ENCODE results near the gene MAFB.

Gene MAFB

DNA sequence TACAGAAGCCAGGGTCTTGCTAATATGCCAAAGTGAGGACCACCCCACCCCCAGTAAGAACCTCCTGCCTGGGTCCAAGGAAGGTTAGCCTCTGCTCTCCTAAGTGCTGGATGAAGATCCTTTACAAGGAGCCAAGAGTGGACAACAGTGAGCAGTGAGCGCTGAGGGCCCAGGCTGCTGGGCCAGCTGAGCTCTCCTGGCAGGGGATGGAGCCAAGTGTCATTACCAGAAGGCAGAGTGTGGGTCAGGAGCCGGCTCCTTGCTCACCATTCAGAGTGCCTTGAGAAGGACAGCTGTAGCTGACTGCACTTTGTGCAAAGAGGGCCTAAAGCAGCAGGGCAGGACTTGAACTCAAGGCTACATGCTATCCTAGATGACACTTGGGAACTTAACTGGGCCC lies 16.9 kb downstream of the MAFB start:
- CTCF ChIA-PET: interaction anchor here (0.5 kb wide), 1 partner anchor 21 kb away, joined by 3 read pairs; no protein-coding TSS in a partner anchor
- H3K36me3 ChIP-seq (ENCODE audit: control insufficient read depth in 2 of 2, insufficient read depth in 1 of 2, low read length in 2 of 2): no peaks in the 10 kb centered on the region
- H3K27ac ChIP-seq (ENCODE audit: extremely low read depth, low read depth, low read length): no peak overlapping the region
- TF ChIP-seq, protein P1, sequence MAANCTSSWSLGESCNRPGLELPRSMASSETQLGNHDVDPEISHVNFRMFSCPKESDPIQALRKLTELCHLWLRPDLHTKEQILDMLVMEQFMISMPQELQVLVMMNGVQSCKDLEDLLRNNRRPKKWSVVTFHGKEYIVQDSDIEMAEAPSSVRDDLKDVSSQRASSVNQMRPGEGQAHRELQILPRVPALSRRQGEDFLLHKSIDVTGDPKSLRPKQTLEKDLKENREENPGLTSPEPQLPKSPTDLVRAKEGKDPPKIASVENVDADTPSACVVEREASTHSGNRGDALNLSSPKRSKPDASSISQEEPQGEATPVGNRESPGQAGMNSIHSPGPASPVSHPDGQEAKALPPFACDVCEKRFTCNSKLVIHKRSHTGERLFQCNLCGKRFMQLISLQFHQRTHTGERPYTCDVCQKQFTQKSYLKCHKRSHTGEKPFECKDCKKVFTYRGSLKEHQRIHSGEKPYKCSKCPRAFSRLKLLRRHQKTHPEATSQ (tag by site-specific recombination; IDR thresholded peaks at IDR 0.05): no peak
- TF ChIP-seq, protein P2, sequence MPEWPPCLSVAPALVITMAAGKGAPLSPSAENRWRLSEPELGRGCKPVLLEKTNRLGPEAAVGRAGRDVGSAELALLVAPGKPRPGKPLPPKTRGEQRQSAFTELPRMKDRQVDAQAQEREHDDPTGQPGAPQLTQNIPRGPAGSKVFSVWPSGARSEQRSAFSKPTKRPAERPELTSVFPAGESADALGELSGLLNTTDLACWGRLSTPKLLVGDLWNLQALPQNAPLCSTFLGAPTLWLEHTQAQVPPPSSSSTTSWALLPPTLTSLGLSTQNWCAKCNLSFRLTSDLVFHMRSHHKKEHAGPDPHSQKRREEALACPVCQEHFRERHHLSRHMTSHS (tag by site-specific recombination; IDR thresholded peaks at IDR 0.05): no peak
- TF ChIP-seq ZNF37A (tag by site-specific recombination; IDR thresholded peaks at IDR 0.05) (no peak), ZNF292 (tag by site-specific recombination; IDR thresholded peaks at IDR 0.05; ENCODE audit: borderline replicate concordance, low read depth) (no peak), ZNF623 (tag by site-specific recombination; IDR thresholded peaks at IDR 0.05) (no peak), ZNF10 (tag by site-specific recombination; IDR thresholded peaks at IDR 0.05) (no peak), ZNF184 (tag by site-specific recombination; IDR thresholded peaks at IDR 0.05) (no peak), ZNF394 (tag by site-specific recombination; IDR thresholded peaks at IDR 0.05; ENCODE audit: borderline replicate concordance) (no peak), ZNF302 (tag by site-specific recombination; IDR thresholded peaks at IDR 0.05; ENCODE audit: low read depth) (no peak)
- TF ChIP-seq, protein P3, sequence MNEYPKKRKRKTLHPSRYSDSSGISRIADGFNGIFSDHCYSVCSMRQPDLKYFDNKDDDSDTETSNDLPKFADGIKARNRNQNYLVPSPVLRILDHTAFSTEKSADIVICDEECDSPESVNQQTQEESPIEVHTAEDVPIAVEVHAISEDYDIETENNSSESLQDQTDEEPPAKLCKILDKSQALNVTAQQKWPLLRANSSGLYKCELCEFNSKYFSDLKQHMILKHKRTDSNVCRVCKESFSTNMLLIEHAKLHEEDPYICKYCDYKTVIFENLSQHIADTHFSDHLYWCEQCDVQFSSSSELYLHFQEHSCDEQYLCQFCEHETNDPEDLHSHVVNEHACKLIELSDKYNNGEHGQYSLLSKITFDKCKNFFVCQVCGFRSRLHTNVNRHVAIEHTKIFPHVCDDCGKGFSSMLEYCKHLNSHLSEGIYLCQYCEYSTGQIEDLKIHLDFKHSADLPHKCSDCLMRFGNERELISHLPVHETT (tag by site-specific recombination; IDR thresholded peaks at IDR 0.05): no peak
- no peak overlapping the region for H3K4me3 ChIP-seq (ENCODE audit: low read depth, low read length)
- no peaks in the 10 kb centered on the region for H3K4me1 ChIP-seq (ENCODE audit: control insufficient read depth, insufficient read depth, low read length)
- H3K9me3 ChIP-seq (ENCODE audit: control insufficient read depth, insufficient read depth, low read depth, low read length): no peaks in the 10 kb centered on the region
- POLR2A ChIA-PET: interaction anchor here (1.3 kb wide), 1 partner anchor 17 kb away, joined by 4 read pairs; the partner anchor contains the start of gene MAFB

DNA sequence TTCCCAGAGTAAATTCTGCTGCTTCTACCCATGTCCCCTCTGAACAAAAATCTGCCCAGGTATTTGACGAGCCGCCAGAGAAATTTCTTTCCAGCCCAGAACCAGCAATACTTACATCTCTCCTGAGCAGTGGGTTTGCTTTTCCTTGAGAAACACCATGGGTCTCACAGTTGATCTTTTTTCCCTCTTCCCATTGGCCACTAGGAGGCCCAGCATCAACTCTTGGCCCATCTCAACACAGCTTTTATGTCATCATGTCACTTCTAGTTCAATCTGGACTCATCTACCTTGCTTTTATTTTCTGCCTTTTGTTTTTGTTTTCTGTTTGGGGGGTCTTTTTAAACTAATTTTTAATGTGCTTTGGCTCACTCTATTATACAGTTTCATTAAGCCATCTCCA lies 18.8 kb downstream of the MAFB start:
- Histone ChIP-seq H3K27ac (ENCODE audit: extremely low read depth, low read depth, low read length) (no peak overlapping the region), H3K4me3 (ENCODE audit: low read depth, low read length) (no peak overlapping the region), H3K4me1 (ENCODE audit: control insufficient read depth, insufficient read depth, low read length) (no peaks in the 10 kb centered on the region), H3K9me3 (ENCODE audit: control insufficient read depth, insufficient read depth, low read depth, low read length) (no peaks in the 10 kb centered on the region), H3K36me3 (ENCODE audit: control insufficient read depth in 2 of 2, insufficient read depth in 1 of 2, low read length in 2 of 2) (no peaks in the 10 kb centered on the region)
- CTCF ChIA-PET: no interaction called here
- TF ChIP-seq, protein P4, sequence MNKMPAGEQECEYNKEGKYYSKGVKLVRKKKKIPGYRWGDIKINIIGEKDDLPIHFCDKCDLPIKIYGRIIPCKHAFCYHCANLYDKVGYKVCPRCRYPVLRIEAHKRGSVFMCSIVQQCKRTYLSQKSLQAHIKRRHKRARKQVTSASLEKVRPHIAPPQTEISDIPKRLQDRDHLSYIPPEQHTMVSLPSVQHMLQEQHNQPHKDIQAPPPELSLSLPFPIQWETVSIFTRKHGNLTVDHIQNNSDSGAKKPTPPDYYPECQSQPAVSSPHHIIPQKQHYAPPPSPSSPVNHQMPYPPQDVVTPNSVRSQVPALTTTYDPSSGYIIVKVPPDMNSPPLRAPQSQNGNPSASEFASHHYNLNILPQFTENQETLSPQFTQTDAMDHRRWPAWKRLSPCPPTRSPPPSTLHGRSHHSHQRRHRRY (tag by site-specific recombination; IDR thresholded peaks at IDR 0.05): no peak
- TF ChIP-seq ZNF561 (tag by site-specific recombination; IDR thresholded peaks at IDR 0.05; ENCODE audit: borderline replicate concordance): no peak
- no peak for TF ChIP-seq ZNF626 (tag by site-specific recombination; IDR thresholded peaks at IDR 0.05)
- TF ChIP-seq, protein P5, sequence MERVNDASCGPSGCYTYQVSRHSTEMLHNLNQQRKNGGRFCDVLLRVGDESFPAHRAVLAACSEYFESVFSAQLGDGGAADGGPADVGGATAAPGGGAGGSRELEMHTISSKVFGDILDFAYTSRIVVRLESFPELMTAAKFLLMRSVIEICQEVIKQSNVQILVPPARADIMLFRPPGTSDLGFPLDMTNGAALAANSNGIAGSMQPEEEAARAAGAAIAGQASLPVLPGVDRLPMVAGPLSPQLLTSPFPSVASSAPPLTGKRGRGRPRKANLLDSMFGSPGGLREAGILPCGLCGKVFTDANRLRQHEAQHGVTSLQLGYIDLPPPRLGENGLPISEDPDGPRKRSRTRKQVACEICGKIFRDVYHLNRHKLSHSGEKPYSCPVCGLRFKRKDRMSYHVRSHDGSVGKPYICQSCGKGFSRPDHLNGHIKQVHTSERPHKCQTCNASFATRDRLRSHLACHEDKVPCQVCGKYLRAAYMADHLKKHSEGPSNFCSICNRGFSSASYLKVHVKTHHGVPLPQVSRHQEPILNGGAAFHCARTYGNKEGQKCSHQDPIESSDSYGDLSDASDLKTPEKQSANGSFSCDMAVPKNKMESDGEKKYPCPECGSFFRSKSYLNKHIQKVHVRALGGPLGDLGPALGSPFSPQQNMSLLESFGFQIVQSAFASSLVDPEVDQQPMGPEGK (tag by site-specific recombination; IDR thresholded peaks at IDR 0.05): no peak
- no peak for TF ChIP-seq GLI2 (tag by site-specific recombination; IDR thresholded peaks at IDR 0.05; ENCODE audit: borderline replicate concordance, low read depth)
- TF ChIP-seq HOXD13 (CRISPR knock-in tag; IDR thresholded peaks at IDR 0.05; ENCODE audit: borderline replicate concordance): no peak
- no peak for TF ChIP-seq ZIC2 (tag by site-specific recombination; IDR thresholded peaks at IDR 0.05)
- TF ChIP-seq ZNF175 (tag by site-specific recombination; IDR thresholded peaks at IDR 0.05): no peak
- TF ChIP-seq ZNF501 (tag by site-specific recombination; IDR thresholded peaks at IDR 0.05): no peak
- POLR2A ChIA-PET: interaction anchor here (1.1 kb wide), 1 partner anchor 19 kb away, joined by 4 read pairs; the partner anchor contains the start of gene MAFB

Measured in HEK293 (cell line).